ENCODE results near the gene CYFIP2. TPM values are rescaled to one million over a fixed set of nuclear protein-coding genes. Genes with fewer than 3 reads are reported as not detected.

The CYFIP2 gene
- polyA plus RNA-seq, 1 donor (not counting 4 experiments of a cell fraction or from before 2014, with no cell fraction given): 0.62 TPM

DNA sequence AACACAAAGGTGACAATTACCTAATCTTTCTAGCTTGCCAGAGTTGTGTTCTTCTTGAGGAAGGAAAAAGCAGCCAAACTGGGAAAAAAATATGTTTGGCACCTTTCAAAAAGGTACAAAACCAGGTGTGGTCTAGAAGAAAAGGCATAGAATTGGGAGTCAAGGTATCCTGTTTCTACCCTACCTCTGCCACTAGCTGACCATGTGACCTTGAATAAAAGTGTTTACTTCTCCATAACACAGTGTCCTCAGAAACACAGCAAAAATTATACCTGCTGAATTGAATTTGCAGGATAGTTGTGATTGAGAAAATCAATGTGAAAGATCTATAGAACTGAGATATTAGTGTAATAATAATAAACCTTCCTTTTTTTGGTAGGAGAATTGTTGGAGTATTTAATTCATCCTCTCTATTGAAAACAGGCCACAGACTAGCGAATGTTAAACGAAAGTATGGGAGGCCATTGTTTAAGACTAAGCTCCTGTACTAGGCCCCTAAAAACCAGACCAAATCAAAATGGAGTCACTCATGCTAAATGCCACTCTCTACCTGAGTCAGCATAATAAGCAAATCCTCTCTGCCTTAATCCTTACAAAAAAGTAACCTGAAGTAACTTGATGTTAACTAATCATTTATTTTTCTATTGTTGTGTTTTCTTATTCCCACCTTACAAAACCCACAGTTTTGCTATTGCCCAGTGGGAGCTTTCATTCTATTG, 12.6 kb downstream of the CYFIP2 start:
- H3K4me2 ChIP-seq (ENCODE audit: control insufficient read depth, extremely low read depth, insufficient read depth, low read depth, low read length): no peak overlapping the region
- FAIRE-seq: no peak
- dilution Hi-C loops (cut with MboI; ENCODE audit: extremely low pct_ligation_motif_present, low sequenced_read_pairs): no loop called here

DNA sequence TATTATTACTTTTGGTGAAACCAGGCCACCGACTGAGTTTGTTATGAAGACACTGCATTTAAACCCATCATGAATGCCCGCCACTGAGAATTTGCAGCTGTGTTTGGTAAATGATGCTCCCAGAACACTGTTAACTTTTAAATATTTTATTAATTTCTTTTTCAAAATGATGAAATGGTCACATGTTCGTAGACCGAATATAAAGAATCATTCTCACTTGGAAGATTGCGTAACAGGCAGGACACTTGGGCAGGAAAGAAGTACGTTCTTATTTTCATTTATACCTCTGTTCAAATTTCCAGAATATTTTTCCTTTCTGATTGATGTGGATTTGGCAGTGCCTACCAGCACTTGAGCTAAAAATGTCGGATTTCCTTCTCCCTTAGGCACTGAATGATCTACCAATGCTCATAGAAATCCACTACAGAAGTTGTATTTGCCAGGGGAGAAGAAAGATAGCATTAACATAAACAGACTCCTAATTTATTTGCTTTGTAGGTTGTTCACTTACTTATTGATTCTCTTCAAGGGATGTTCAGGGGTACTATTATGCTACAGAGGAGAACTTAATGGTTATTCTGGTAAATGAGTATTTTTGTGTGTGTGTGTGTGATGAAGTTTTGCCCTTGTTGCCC, 13.8 kb downstream of the CYFIP2 start:
- dilution Hi-C loops (cut with MboI; ENCODE audit: extremely low pct_ligation_motif_present, low sequenced_read_pairs): no loop called here
- no peak for TF ChIP-seq EZH2 (IDR thresholded peaks at IDR 0.05; ENCODE audit: low read length)
- TF ChIP-seq, protein P1, sequence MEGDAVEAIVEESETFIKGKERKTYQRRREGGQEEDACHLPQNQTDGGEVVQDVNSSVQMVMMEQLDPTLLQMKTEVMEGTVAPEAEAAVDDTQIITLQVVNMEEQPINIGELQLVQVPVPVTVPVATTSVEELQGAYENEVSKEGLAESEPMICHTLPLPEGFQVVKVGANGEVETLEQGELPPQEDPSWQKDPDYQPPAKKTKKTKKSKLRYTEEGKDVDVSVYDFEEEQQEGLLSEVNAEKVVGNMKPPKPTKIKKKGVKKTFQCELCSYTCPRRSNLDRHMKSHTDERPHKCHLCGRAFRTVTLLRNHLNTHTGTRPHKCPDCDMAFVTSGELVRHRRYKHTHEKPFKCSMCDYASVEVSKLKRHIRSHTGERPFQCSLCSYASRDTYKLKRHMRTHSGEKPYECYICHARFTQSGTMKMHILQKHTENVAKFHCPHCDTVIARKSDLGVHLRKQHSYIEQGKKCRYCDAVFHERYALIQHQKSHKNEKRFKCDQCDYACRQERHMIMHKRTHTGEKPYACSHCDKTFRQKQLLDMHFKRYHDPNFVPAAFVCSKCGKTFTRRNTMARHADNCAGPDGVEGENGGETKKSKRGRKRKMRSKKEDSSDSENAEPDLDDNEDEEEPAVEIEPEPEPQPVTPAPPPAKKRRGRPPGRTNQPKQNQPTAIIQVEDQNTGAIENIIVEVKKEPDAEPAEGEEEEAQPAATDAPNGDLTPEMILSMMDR (optimal IDR thresholded peaks at IDR 0.05 in 1 of 3, IDR thresholded peaks at IDR 0.05 in 1 of 3, conservative IDR thresholded peaks at IDR 0.05 in 1 of 3; ENCODE audit: extremely low read depth in 1 of 3, insufficient read depth in 2 of 3, low read length in 3 of 3): no peak
- Histone ChIP-seq H4K20me1 (ENCODE audit: control insufficient read depth, extremely low read depth, insufficient read depth, low read length) (no peaks in the 10 kb centered on the region), H3K4me1 (ENCODE audit: control insufficient read depth, extremely low read depth, insufficient read depth, low read length) (no peaks in the 10 kb centered on the region), H3K9ac (ENCODE audit: control insufficient read depth, extremely low read depth, insufficient read depth, low read length) (no peak overlapping the region), H3K27ac (ENCODE audit: control insufficient read depth, insufficient read depth, low read length) (no peak overlapping the region), H3K4me3 (ENCODE audit: control insufficient read depth in 2 of 3, extremely low read depth in 1 of 3, insufficient read depth in 2 of 3, low read depth in 1 of 3, low read length in 3 of 3) (no peak overlapping the region), H3K9me3 (ENCODE audit: control insufficient read depth, low read depth, low read length) (no peaks in the 10 kb centered on the region), H3K9me1 (ENCODE audit: control insufficient read depth, extremely low read depth, insufficient read depth, low read length) (no peaks in the 10 kb centered on the region), H3K27me3 (ENCODE audit: control insufficient read depth, extremely low read depth, insufficient read depth, low read length) (no peaks in the 10 kb centered on the region), H3K36me3 (ENCODE audit: control insufficient read depth in 2 of 2, extremely low read depth in 1 of 2, insufficient read depth in 2 of 2, low read length in 2 of 2) (no peaks in the 10 kb centered on the region), H3K4me2 (ENCODE audit: control insufficient read depth, extremely low read depth, insufficient read depth, low read depth, low read length) (no peak overlapping the region), H3K79me2 (ENCODE audit: control insufficient read depth, insufficient read depth, low read length) (no peaks in the 10 kb centered on the region), H2AFZ (ENCODE audit: control insufficient read depth, low read length) (no peak overlapping the region)
- FAIRE-seq: no peak
- no peak for DNase-seq (ENCODE audit: low read depth, low spot score)

More for the DNA sequence above, 12.6 kb downstream of the CYFIP2 start:
- no peak overlapping the region for H2AFZ ChIP-seq (ENCODE audit: control insufficient read depth, low read length)
- no peak overlapping the region for H3K4me3 ChIP-seq (ENCODE audit: control insufficient read depth in 2 of 3, extremely low read depth in 1 of 3, insufficient read depth in 2 of 3, low read depth in 1 of 3, low read length in 3 of 3)
- no peak overlapping the region for H3K9ac ChIP-seq (ENCODE audit: control insufficient read depth, extremely low read depth, insufficient read depth, low read length)
- H3K9me1 ChIP-seq (ENCODE audit: control insufficient read depth, extremely low read depth, insufficient read depth, low read length): no peaks in the 10 kb centered on the region
- no peaks in the 10 kb centered on the region for H3K27me3 ChIP-seq (ENCODE audit: control insufficient read depth, extremely low read depth, insufficient read depth, low read length)
- no peaks in the 10 kb centered on the region for H3K4me1 ChIP-seq (ENCODE audit: control insufficient read depth, extremely low read depth, insufficient read depth, low read length)
- TF ChIP-seq EZH2 (IDR thresholded peaks at IDR 0.05; ENCODE audit: low read length): no peak
- TF ChIP-seq, protein P1 (optimal IDR thresholded peaks at IDR 0.05 in 1 of 3, IDR thresholded peaks at IDR 0.05 in 1 of 3, conservative IDR thresholded peaks at IDR 0.05 in 1 of 3; ENCODE audit: extremely low read depth in 1 of 3, insufficient read depth in 2 of 3, low read length in 3 of 3): no peak
- no peak overlapping the region for H3K27ac ChIP-seq (ENCODE audit: control insufficient read depth, insufficient read depth, low read length)
- no peaks in the 10 kb centered on the region for H3K36me3 ChIP-seq (ENCODE audit: control insufficient read depth in 2 of 2, extremely low read depth in 1 of 2, insufficient read depth in 2 of 2, low read length in 2 of 2)
- H3K9me3 ChIP-seq (ENCODE audit: control insufficient read depth, low read depth, low read length): no peaks in the 10 kb centered on the region
- H4K20me1 ChIP-seq (ENCODE audit: control insufficient read depth, extremely low read depth, insufficient read depth, low read length): no peaks in the 10 kb centered on the region
- H3K79me2 ChIP-seq (ENCODE audit: control insufficient read depth, insufficient read depth, low read length): no peaks in the 10 kb centered on the region
- no peak for DNase-seq (ENCODE audit: low read depth, low spot score)
